SU-DHL-6 (cell line): Measurements from ENCODE around the gene LMAN2L.

Experiments used
- EZH2phosphoT487 ChIP-seq: fragments of 200-600 bp; sonication (generic), shearing (Covaris generic); conservative IDR thresholded peaks from 2 replicates; pipeline ENCODE4 v1.6.1; 2018; ENCODE audit warnings: mild to moderate bottlenecking, antibody characterized with exemption, low read length, moderate library complexity, mixed read lengths
- TF ChIP-seq, protein P1 (sequence below): fragments of 200-600 bp; sonication (generic); IDR thresholded peaks from one replicate; pipeline ENCODE4 v1.5.1; 2017; ENCODE audit warnings: antibody characterized with exemption, mild to moderate bottlenecking, low read length, moderate library complexity; ENCODE audit not compliant: insufficient read depth, poor library complexity, severe bottlenecking

DNA sequence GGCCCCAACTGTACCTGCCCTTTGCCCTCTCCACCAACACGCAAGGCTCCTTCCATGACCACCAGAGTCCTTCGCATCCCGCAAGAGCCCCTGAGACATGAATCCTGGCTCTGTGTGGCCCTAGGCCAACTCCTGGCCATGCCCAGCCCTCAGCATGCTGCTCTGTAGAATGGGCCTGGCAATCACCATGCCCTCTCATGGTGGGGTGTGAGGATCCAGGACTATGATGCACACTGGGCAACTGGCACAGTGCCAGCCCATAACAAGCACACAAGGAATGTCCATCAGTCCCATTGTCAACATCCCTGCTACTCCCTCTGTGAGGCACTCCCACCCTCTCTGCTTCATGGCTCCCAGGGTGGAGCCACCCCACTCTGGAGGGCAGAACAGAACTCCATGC, 52.6 kb downstream of the LMAN2L start:
- TF ChIP-seq, protein P1, sequence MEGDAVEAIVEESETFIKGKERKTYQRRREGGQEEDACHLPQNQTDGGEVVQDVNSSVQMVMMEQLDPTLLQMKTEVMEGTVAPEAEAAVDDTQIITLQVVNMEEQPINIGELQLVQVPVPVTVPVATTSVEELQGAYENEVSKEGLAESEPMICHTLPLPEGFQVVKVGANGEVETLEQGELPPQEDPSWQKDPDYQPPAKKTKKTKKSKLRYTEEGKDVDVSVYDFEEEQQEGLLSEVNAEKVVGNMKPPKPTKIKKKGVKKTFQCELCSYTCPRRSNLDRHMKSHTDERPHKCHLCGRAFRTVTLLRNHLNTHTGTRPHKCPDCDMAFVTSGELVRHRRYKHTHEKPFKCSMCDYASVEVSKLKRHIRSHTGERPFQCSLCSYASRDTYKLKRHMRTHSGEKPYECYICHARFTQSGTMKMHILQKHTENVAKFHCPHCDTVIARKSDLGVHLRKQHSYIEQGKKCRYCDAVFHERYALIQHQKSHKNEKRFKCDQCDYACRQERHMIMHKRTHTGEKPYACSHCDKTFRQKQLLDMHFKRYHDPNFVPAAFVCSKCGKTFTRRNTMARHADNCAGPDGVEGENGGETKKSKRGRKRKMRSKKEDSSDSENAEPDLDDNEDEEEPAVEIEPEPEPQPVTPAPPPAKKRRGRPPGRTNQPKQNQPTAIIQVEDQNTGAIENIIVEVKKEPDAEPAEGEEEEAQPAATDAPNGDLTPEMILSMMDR, result no peak
- TF ChIP-seq EZH2phosphoT487, result no peak
